ENCODE results near the gene SLC39A13.

DNA sequence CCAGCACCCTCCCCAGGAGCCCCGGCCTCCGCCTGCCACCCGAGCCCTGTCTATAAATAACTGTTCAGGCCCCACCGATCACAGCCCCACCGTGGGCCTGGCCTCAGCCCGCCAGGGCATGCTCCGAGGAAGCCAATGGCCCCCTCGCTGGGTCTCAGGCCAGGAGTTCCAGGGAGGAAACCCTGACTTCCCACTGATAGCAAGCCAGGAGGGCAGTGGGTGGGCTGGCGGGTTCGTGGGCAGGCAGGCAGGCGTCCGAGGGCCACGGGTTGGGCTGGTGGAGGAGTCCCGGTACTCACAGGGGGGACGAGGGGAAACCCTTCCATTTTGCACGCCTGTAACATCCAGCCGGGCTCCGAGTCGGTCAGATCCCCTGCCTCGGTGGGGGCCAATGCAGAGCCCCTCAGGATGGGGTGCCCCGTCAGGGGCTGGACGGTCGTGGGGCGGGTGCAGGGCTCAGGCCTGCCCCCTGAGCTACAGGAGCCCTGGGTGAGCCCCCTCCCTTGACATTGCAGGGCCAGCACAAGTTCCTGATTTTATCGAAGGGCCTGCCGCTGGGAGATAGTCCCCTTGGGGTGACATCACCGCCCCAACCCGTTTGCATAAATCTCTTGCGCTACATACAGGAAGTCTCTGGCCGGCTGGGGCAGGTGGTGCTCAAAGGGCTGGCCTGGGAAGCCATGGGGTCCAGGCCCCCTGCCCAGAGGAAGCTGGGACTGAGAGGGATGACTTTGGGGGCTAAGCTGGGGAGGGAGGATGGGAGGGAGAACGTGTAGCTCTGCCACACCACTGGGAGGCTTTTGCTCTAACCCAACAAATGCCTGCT is 30.2 kb upstream of the SLC39A13 start, which contains the start of gene SPI1:
- TF ChIP-seq, protein P1, sequence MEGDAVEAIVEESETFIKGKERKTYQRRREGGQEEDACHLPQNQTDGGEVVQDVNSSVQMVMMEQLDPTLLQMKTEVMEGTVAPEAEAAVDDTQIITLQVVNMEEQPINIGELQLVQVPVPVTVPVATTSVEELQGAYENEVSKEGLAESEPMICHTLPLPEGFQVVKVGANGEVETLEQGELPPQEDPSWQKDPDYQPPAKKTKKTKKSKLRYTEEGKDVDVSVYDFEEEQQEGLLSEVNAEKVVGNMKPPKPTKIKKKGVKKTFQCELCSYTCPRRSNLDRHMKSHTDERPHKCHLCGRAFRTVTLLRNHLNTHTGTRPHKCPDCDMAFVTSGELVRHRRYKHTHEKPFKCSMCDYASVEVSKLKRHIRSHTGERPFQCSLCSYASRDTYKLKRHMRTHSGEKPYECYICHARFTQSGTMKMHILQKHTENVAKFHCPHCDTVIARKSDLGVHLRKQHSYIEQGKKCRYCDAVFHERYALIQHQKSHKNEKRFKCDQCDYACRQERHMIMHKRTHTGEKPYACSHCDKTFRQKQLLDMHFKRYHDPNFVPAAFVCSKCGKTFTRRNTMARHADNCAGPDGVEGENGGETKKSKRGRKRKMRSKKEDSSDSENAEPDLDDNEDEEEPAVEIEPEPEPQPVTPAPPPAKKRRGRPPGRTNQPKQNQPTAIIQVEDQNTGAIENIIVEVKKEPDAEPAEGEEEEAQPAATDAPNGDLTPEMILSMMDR (conservative IDR thresholded peaks at IDR 0.05; ENCODE audit: low read depth, low read length): no peak
- TF ChIP-seq POLR2A (IDR thresholded peaks at IDR 0.05; ENCODE audit: low read depth, low read length) (no peak), FOS (IDR thresholded peaks at IDR 0.05; ENCODE audit: low read depth, low read length) (no peak), RFX5 (IDR thresholded peaks at IDR 0.05; ENCODE audit: low read depth, low read length) (no peak), CEBPB (IDR thresholded peaks at IDR 0.05; ENCODE audit: low read depth, low read length) (no peak)
- TF ChIP-seq, protein P2, sequence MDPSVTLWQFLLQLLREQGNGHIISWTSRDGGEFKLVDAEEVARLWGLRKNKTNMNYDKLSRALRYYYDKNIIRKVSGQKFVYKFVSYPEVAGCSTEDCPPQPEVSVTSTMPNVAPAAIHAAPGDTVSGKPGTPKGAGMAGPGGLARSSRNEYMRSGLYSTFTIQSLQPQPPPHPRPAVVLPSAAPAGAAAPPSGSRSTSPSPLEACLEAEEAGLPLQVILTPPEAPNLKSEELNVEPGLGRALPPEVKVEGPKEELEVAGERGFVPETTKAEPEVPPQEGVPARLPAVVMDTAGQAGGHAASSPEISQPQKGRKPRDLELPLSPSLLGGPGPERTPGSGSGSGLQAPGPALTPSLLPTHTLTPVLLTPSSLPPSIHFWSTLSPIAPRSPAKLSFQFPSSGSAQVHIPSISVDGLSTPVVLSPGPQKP (IDR thresholded peaks at IDR 0.05; ENCODE audit: borderline replicate concordance, low read depth, low read length): no peak

Data from IMR-90 (cell line).